ENCODE measurements around the gene SPP1.

- TF ChIP-seq EZH2 (IDR thresholded peaks at IDR 0.05; ENCODE audit: borderline replicate concordance, low read depth, low read length) (no peak), RFX5 (IDR thresholded peaks at IDR 0.05; ENCODE audit: low read depth, low read length) (no peak), CHD2 (IDR thresholded peaks at IDR 0.05; ENCODE audit: low read depth, low read length) (no peak), CHD4 (IDR thresholded peaks at IDR 0.05; ENCODE audit: insufficient read depth, insufficient replicate concordance, low read depth, low read length, poor library complexity, severe bottlenecking) (no peak)
- TF ChIP-seq, protein P1, sequence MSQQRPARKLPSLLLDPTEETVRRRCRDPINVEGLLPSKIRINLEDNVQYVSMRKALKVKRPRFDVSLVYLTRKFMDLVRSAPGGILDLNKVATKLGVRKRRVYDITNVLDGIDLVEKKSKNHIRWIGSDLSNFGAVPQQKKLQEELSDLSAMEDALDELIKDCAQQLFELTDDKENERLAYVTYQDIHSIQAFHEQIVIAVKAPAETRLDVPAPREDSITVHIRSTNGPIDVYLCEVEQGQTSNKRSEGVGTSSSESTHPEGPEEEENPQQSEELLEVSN (IDR thresholded peaks at IDR 0.05; ENCODE audit: borderline replicate concordance in 1 of 2, extremely low read depth in 1 of 2, insufficient read depth in 1 of 2, insufficient read length in 1 of 2, low read depth in 1 of 2, low read length in 1 of 2, poor library complexity in 1 of 2, severe bottlenecking in 1 of 2), result no peak
Observed at GRCh38 chr4:87956501-87956900, 19.0 kb upstream of the SPP1 start.

Data from K562 (cell line).